Stimulated activated CD4-positive, alpha-beta T cell treated with anti-CD3 and anti-CD28 coated beads, Interleukin-1b, Interleukin-23, amount 100 ng/mL, for 48 hours (primary cell): Measurements from ENCODE around the gene MZT2A.
"Not testable (repeated sequence)": the region's sequence is repeated elsewhere in the genome, so short reads cannot be mapped to it uniquely, and the experiment has no call there.

Experiments
- DNase-seq: peaks from one replicate; pipeline ENCODE4 v3.0.0-alpha.2; 2020

MZT2A gene

DNA sequence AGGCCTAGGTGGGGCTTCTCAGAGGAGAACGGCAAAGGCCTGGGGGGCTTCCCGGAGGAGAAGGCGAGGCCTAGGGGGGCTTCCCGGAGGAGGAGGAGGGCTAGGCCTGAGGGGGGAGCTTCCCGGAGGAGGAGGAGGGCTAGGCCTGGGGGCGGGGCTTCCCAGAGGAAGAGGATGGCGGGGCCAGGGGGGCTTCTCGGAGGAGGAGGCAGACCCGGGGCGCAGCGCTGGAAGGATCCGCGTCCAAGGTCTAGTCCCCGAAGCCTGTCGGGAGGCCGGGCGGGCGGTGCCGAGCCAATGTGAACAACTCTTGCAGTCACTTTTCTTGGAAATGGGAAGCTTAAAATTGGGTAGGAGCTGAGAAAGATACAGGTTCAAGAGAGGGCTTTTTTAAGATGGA is 46.3 kb downstream of the MZT2A start:
- DNase-seq, result no peak

DNA sequence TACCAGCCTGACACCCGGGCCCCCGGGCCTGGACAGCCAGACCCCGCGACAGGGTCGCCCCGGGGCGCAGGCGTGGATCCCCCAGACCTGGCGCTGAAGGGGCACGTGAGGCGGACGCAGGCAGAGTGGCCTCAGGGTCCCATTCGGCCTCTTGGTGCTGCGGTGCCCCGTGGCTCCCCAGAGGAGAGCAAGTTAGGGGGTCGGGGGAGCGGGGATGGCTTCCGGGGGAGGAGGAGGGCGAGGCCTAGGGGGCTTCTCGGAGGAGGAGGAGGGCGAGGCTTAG is 46.7 kb downstream of the MZT2A start:
- not testable (repeated sequence) for DNase-seq

GRCh38 chr2:131444736-131445514 is 47.3 kb downstream of the MZT2A start:
- not testable (repeated sequence) for DNase-seq

DNA sequence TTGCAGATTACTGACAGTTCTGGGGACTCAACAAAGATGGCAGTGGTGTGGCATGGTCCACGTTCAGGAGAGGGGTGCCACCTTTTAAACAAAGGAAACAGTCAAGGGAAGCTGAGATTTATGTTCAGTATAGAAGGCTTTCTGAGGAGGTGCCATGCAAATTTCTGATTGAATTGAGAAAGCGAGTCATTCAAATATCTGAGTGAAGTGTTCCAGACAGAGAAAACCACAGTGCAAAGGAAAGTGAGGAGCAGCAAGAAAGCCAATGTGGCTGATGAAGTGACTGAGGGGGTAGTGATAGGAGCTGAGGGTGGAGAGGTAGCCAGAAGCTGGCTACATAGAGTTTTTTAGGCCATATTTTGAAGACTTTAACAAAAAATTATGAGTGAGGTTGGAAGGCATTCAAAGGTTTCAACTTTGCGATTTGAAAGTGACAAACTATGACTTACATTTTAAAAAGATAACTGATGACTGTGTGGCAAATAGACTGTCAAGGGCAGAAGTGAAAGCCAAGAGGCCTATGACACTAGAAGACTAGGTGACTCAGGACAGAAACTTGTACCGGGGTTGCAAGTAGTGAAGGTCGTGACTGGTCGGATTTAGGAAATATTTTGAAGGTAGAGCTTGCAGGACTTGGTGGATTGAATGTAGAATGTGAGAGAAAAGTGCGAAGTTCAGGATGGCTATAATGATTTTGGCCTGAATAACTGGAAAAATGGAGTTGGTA is 51.3 kb downstream of the MZT2A start:
- peak; percentile 31 for DNase-seq
